ENCODE measurements around the gene KIF3A.
"Not testable (repeated sequence)": the region's sequence is repeated elsewhere in the genome, so short reads cannot be mapped to it uniquely, and the experiment has no call there.

KIF3A gene

GRCh38 chr5:132718544-132719312, 18.6 kb downstream of the KIF3A start:
- no peak for DNase-seq (ENCODE audit: low spot score)

GRCh38 chr5:132714456-132715307, 22.7 kb downstream of the KIF3A start:
- DNase-seq (ENCODE audit: low spot score) = no peak

- no peak for DNase-seq (ENCODE audit: low spot score)
Observed at GRCh38 chr5:132708645-132709044, 28.7 kb downstream of the KIF3A start.

GRCh38 chr5:132704875-132705274, 32.5 kb downstream of the KIF3A start:
- DNase-seq (ENCODE audit: low spot score) = no peak

- DNase-seq (ENCODE audit: low spot score) = no peak
Observed at GRCh38 chr5:132695956-132696355, 41.4 kb downstream of the KIF3A start.

GRCh38 chr5:132692632-132692967, 44.7 kb downstream of the KIF3A start:
- no peak for DNase-seq (ENCODE audit: low spot score)

- DNase-seq (ENCODE audit: low spot score) = not testable (repeated sequence)
Observed at GRCh38 chr5:132691755-132692631, 45.4 kb downstream of the KIF3A start.

- no peak for DNase-seq (ENCODE audit: low spot score)
Observed at GRCh38 chr5:132690156-132690555, 47.2 kb downstream of the KIF3A start.

GRCh38 chr5:132689513-132689912, 47.8 kb downstream of the KIF3A start:
- no peak for DNase-seq (ENCODE audit: low spot score)

- DNase-seq (ENCODE audit: low spot score) = no peak
Observed at GRCh38 chr5:132688536-132689339, 48.6 kb downstream of the KIF3A start.

GRCh38 chr5:132687995-132688394, 49.4 kb downstream of the KIF3A start:
- no peak for DNase-seq (ENCODE audit: low spot score)

- DNase-seq (ENCODE audit: low spot score) = no peak
Observed at GRCh38 chr5:132686193-132686592, 51.2 kb downstream of the KIF3A start.

- DNase-seq (ENCODE audit: low spot score) = no peak
Observed at GRCh38 chr5:132684922-132685720, 52.2 kb downstream of the KIF3A start.

GRCh38 chr5:132684491-132684890, 52.9 kb downstream of the KIF3A start:
- DNase-seq (ENCODE audit: low spot score) = no peak

GRCh38 chr5:132681983-132682382, 55.4 kb downstream of the KIF3A start:
- DNase-seq (ENCODE audit: low spot score) = no peak

GRCh38 chr5:132681476-132681831, 55.9 kb downstream of the KIF3A start:
- DNase-seq (ENCODE audit: low spot score) = no peak

GRCh38 chr5:132680780-132681475, 56.4 kb downstream of the KIF3A start:
- DNase-seq (ENCODE audit: low spot score) = no peak

GRCh38 chr5:132679717-132680380, 57.5 kb downstream of the KIF3A start:
- DNase-seq (ENCODE audit: low spot score) = no peak

GRCh38 chr5:132679166-132679565, 58.2 kb downstream of the KIF3A start:
- DNase-seq (ENCODE audit: low spot score) = no peak

- DNase-seq (ENCODE audit: low spot score) = no peak
Observed at GRCh38 chr5:132678735-132679134, 58.6 kb downstream of the KIF3A start.
